SIG-M5 treated with dmso at 0.1 percent for 504 hours (cell line): ENCODE data around the gene AKNA.
"Not testable (repeated sequence)": the region's sequence is repeated elsewhere in the genome, so short reads cannot be mapped to it uniquely, and the experiment has no call there.

Experiments used
- DNase-seq: peaks from one replicate; lab custom pipeline; 2025; ENCODE audit not compliant: unreplicated experiment; lab: John Stamatoyannopoulos, UW

AKNA gene

DNA sequence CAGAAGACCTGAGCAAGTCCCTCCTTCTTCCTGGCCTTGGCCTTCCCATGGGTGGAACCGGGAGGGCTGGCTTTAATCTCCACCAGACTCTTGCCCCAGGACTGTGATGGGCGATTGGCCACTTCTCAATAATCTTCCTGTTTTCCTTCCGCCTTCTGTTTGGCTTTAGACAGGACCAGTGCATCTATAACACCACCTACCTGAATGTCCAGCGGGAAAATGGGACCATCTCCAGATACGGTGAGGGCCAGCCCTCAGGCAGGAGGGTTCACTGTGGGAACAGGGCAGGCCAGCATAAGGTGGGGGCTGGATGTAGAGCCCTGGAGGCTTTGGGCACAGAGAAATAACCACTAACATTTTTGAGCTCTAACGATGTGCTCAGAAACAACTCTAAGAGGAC is 63.9 kb downstream of the AKNA start:
- DNase-seq, result not testable (repeated sequence)

DNA sequence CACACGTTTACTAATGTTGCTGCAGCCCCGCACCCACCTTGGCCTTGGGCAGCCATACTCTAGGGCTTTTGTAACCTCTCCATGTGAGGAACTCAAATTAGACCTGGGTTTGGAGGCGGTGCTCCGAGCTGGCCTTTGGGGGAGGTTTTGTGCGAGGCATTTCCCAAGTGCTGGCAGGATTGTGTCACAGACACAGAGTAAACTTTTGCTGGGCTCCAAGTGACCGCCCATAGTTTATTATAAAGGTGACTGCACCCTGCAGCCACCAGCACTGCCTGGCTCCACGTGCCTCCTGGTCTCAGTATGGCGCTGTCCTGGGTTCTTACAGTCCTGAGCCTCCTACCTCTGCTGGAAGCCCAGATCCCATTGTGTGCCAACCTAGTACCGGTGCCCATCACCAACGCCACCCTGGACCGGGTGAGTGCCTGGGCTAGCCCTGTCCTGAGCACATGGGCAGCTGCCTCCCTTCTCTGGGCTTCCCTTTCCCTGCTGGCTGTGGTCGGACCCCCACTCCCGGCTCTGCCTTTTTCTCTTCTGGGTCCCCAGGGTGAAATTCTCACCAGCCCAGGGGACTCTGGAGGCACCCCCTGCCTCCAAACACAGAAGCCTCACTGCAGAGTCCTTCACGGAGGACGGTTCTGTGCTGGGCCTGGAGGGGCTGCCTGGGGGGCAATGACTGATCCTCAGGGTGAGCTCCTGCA is 64.8 kb downstream of the AKNA start, which contains the start of gene ORM1:
Gene ORM1, plus strand, starts transcription at position 268 of the 701 bp plus-strand sequence. Its CDS starts 36 bp downstream, at position 304.
- DNase-seq, result not testable (repeated sequence)

GRCh38 chr9:114322160-114322818 is 65.5 kb downstream of the AKNA start:
- DNase-seq, result not testable (repeated sequence)

DNA sequence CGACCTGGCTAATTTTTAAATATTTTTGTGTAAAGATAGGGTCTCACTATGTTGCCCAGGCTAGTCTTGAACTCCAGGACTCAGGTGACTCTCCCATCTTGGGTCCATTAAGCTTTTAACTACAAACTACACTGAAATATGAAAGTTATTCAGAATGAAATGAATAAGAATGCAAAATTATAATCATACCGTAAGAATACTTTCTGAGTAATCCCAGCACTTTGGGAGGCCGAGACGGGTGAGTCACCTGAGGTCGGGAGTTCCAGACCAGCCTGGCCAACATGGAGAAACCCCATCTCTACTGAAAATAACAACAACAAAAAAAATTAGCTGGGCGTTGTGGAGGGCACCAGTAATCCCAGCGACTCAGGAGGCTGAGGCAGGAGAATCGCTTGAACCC is 66.0 kb downstream of the AKNA start:
- no peak for DNase-seq

DNA sequence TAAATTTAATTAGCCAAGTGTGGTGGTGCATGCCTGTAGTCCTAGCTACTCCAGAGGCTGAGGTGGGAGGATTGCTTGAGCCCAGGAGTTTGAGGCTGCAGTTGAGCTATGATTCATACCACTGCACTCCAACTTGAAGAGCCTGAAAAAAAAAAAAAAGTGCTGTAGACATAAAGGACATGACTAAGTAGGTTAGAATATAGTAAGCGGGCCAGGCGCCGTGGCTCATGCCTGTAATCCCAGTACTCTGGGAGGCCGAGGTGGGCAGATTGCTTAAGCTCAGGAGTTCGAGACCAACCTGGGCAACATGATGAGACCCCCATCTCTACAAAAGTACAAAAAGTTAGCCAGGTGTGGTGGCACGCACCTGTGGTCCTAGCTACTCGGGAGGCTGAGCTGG is 67.1 kb downstream of the AKNA start:
- DNase-seq, result not testable (repeated sequence)

GRCh38 chr9:114319147-114319546 is 68.6 kb downstream of the AKNA start:
- DNase-seq, result no peak

GRCh38 chr9:114318416-114318815 is 69.4 kb downstream of the AKNA start:
- DNase-seq, result no peak

GRCh38 chr9:114317665-114318357 is 70.0 kb downstream of the AKNA start:
- DNase-seq, result peak; percentile 79

DNA sequence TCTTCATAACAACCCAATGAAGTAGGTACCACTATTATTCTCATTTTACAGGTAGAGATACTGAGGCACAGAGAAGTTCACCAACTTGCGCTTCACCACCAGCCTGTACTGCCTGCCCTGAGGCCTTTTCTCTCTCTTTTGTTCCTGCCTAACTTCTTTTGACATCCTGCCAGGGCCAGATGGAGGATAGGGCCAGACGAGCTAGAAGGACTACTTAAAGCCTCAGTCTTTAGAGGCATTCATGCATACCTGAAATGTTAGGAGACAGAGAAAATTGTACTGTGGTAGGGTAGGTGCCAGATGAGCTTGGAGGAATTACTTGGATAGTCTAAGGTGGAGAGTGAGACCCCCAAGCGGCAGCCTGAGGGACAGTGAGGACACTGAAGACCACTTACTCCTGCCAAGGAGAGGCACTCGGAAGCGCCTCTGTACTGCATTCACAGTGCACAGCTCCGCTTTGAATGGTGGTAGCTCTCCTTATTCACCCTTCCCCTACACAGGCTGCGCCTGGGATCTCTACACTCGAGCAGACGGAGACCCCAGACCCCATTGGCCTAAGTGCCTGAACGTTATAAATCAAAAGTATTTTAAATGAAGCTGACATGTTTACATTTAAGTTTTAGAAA is 71.1 kb downstream of the AKNA start:
- DNase-seq, result no peak

DNA sequence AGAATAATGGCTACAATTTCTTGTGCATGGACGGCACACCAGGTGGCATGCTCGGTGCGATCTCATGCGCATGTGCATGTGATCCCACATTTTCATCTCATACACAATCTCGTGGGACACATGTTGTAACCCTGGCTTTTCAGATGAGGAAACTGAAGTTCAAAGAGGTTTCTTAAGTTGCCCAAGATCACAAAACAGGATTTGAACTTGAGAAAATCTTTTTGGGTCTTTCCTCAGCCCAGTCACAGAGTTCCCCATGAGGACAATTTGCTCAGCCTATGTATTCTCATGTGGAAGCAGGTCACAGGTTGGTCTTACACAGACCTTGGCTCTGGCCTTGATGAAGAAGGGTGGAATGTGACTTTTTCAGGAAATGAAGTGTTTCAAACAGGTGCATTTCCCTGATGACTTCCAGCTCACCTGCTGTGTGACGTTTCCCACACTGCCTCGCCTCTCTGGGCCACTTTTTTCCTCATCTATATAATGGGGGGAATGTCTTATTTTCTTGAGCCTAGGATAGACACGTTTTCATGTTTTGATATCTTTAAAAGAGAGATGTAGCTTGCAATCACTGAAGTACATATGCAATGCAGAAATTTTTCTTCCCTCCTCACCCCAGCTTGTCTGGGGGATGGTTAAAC is 71.9 kb downstream of the AKNA start:
- peak; percentile 52 for DNase-seq

GRCh38 chr9:114314881-114315722 is 72.7 kb downstream of the AKNA start:
- DNase-seq, result no peak

- DNase-seq, result no peak
Observed at GRCh38 chr9:114314256-114314867, 73.4 kb downstream of the AKNA start.

- DNase-seq, result no peak
Observed at GRCh38 chr9:114313186-114313585, 74.6 kb downstream of the AKNA start.

- DNase-seq, result no peak
Observed at GRCh38 chr9:114312513-114312875, 75.3 kb downstream of the AKNA start.

DNA sequence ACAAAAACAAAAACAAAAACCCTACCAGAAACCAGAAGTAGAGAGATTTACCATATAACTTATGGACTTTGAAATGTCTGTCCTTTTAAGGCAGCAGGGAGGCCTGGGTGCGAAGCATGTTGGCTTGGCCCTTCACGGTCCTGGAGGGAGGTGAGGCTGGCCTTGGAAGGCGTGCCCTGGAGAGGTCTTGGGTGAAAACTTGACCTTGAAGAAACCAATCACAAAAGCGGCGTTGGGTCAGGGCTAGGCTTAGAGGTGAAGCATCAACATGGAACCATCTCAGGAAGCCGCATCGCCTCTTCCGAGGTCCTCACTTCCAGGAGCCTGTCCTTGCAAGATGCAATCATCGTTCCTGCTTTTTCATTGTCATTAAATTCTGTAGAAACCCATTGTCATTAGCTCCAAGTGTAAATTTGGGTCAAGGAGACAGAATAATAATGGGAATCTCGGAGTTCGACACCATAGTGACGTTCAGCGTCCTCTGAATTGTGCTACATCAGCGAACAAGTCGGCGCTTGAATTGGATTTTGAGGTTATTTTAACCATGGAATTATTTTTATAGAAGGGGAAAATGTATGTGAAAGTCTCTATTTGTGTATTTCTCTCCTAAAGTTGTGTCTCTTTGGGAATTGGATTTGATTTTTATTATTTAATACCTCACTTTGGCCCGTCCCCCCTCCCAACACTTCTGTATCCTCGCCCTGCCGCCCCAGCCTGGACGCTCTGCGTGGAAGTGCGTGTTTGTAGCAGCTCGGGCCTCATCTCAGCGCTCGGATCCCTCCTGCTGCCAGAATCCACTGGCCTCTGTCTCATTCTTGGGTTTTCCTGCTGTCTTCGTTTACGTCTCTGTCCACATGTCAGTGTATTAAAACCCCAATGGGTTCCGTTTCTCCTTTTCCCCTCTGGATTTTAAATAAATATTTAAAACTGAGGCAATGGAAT is 75.9 kb downstream of the AKNA start:
- no peak for DNase-seq

DNA sequence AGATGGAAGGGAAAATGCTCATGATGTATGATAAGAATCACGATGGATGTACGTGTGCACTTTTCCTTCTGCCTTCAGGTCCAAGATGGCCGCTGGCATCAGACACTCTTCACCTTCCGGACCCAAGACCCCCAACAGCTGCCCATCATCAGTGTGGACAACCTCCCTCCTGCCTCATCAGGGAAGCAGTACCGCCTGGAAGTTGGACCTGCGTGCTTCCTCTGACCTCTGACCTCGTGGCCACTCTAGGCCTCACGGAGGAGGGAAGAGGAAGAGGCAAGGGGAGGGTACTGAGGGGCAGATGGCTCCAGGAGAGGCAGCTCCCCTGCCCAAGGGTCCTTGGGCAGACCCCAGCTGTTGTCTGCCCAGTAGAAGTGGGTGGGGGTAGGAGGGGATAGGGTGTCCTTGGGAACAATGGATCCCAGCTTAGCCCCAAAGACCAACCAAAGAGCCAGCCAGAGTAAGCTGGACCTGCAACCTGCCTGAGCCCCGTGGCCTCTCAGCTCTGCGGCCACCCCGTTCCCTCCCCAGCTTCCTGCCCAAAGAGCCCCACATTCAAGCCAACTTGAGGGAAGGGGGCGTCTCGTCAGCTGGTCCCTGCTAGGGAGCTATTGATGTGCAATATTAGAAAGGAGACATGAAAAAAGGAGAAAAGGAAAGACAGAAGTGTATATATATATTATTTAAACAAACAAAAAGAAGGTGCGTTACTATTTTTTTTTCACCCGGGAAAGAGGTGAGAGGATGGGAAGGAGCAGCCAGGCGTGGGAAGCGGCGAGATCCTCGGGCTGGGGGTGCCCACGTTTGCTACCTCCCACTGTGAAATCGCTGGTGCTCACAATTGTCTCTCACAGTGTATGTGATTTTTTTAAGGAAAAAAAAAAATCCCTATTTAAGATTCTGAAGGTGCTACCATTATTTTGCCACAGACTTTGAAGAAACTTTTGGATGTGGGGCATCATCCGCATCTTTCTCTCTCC is 77.0 kb downstream of the AKNA start:
- DNase-seq, result no peak

- no peak for DNase-seq
Observed at GRCh38 chr9:114309096-114309495, 78.7 kb downstream of the AKNA start.
